DOHH2 (cell line): ENCODE results near the gene IL13RA1.

Experiments
- H3F3A ChIP-seq: fragments of 200-600 bp; sonication (generic), shearing (Covaris generic); 2 replicates; pipeline ENCODE4 v1.6.0; 2016; ENCODE audit warnings: antibody characterized with exemption, mild to moderate bottlenecking; ENCODE audit not compliant: control insufficient read depth, insufficient read depth
- H3K27ac ChIP-seq: fragments of 200-600 bp; sonication (generic); 2 replicates; pipeline ENCODE4 v1.5.1; 2014; ENCODE audit warnings: low read depth, mild to moderate bottlenecking, low read length, moderate library complexity
- H3K27me3 ChIP-seq: fragments of 200-600 bp; sonication (generic); 2 replicates; pipeline ENCODE4 v1.6.1; 2014; ENCODE audit warnings: mild to moderate bottlenecking, low read length, mixed read lengths; ENCODE audit not compliant: control insufficient read depth
- H3K36me3 ChIP-seq: fragments of 200-600 bp; sonication (generic); 2 replicates; pipeline ENCODE4 v1.6.1; 2014; ENCODE audit warnings: mild to moderate bottlenecking, low read length, moderate library complexity, mixed read lengths; ENCODE audit not compliant: control insufficient read depth
- H3K4me1 ChIP-seq: fragments of 200-600 bp; sonication (generic); 2 replicates; pipeline ENCODE4 v1.6.1; 2014; ENCODE audit warnings: mild to moderate bottlenecking, low read length, mixed read lengths; ENCODE audit not compliant: control insufficient read depth
- H3K4me2 ChIP-seq: fragments of 200-600 bp; sonication (generic); 2 replicates; pipeline ENCODE4 v1.6.0; 2014; ENCODE audit warnings: mild to moderate bottlenecking, low read length, moderate library complexity
- H3K4me3 ChIP-seq: fragments of 200-600 bp; sonication (generic); 2 replicates; pipeline ENCODE4 v1.5.1; 2014; ENCODE audit warnings: mild to moderate bottlenecking, low read length, mixed read lengths
- H3K79me2 ChIP-seq: fragments of 200-600 bp; sonication (generic); 2 replicates; pipeline ENCODE4 v1.6.1; 2014; ENCODE audit warnings: mild to moderate bottlenecking, low read length, mixed read lengths; ENCODE audit not compliant: control insufficient read depth
- H3K9me2 ChIP-seq: fragments of 200-600 bp; sonication (generic); replicated peaks from 2 replicates; pipeline ENCODE4 v1.6.1; 2014; ENCODE audit warnings: mild to moderate bottlenecking, low read length, mixed read lengths; ENCODE audit not compliant: control insufficient read depth
- H3K9me3 ChIP-seq: fragments of 200-600 bp; sonication (generic); 2 replicates; pipeline ENCODE4 v1.6.1; 2014; ENCODE audit warnings: antibody characterized with exemption, low read length, mixed read lengths; ENCODE audit not compliant: control insufficient read depth, insufficient read depth
- H4K20me1 ChIP-seq: fragments of 200-600 bp; sonication (generic); 2 replicates; pipeline ENCODE4 v1.6.0; 2014; ENCODE audit warnings: low read depth, mild to moderate bottlenecking, antibody characterized with exemption, low read length, moderate library complexity; ENCODE audit not compliant: control insufficient read depth, insufficient read depth
- CTCF ChIP-seq: fragments of 200-600 bp; sonication (generic); IDR thresholded peaks from one replicate; pipeline ENCODE4 v1.5.1; 2014; ENCODE audit warnings: antibody characterized with exemption, mild to moderate bottlenecking, low read depth, low read length; ENCODE audit not compliant: poor library complexity, severe bottlenecking
- EZH2phosphoT487 ChIP-seq: fragments of 200-600 bp; sonication (generic); IDR thresholded peaks from 2 replicates; pipeline ENCODE4 v1.6.1; 2017; ENCODE audit warnings: borderline replicate concordance, mild to moderate bottlenecking, antibody characterized with exemption, low read length, moderate library complexity, mixed read lengths

The IL13RA1 gene

GRCh38 chrX:118685393-118685792 lies 42.0 kb upstream of the IL13RA1 start:
- H3K4me3 ChIP-seq, result no peak overlapping the region
- no peak overlapping the region for H3K4me2 ChIP-seq
- H4K20me1 ChIP-seq, result no peaks in the 10 kb centered on the region
- no peaks in the 10 kb centered on the region for H3K79me2 ChIP-seq
- H3K27ac ChIP-seq, result no peak overlapping the region
- no peaks in the 10 kb centered on the region for H3K9me3 ChIP-seq
- H3K9me2 ChIP-seq, result no peaks in the 10 kb centered on the region
- H3F3A ChIP-seq, result no peaks in the 10 kb centered on the region
- peaks cover 18% of the 10 kb centered on the region for H3K4me1 ChIP-seq
- peaks cover 13% of the 10 kb centered on the region; the same call in 1 of the 2 replicates for H3K36me3 ChIP-seq
- TF ChIP-seq CTCF (no peak), EZH2phosphoT487 (no peak)
- no peaks in the 10 kb centered on the region for H3K27me3 ChIP-seq

GRCh38 chrX:118688935-118689334 lies 38.5 kb upstream of the IL13RA1 start:
- peaks cover 4% of the 10 kb centered on the region; the same call in 1 of the 2 replicates for H3K36me3 ChIP-seq
- H4K20me1 ChIP-seq, result no peaks in the 10 kb centered on the region
- peaks cover under 1% of the 10 kb centered on the region for H3K4me1 ChIP-seq
- no peaks in the 10 kb centered on the region for H3K27me3 ChIP-seq
- H3K4me3 ChIP-seq, result no peak overlapping the region
- no peak overlapping the region for H3K4me2 ChIP-seq
- H3K9me2 ChIP-seq, result no peaks in the 10 kb centered on the region
- H3K9me3 ChIP-seq, result no peaks in the 10 kb centered on the region
- no peak overlapping the region for H3K27ac ChIP-seq
- H3K79me2 ChIP-seq, result no peaks in the 10 kb centered on the region
- TF ChIP-seq CTCF, result no peak
- TF ChIP-seq EZH2phosphoT487, result no peak
- no peaks in the 10 kb centered on the region for H3F3A ChIP-seq

GRCh38 chrX:118693843-118694242 lies 33.6 kb upstream of the IL13RA1 start:
- TF ChIP-seq EZH2phosphoT487 (no peak), CTCF (no peak)
- Histone ChIP-seq H3K27ac (no peak overlapping the region), H4K20me1 (no peaks in the 10 kb centered on the region), H3K4me2 (no peak overlapping the region), H3K9me3 (no peaks in the 10 kb centered on the region), H3K36me3 (no peaks in the 10 kb centered on the region), H3K27me3 (no peaks in the 10 kb centered on the region), H3K4me1 (peaks cover 5% of the 10 kb centered on the region), H3F3A (no peaks in the 10 kb centered on the region), H3K9me2 (no peaks in the 10 kb centered on the region), H3K4me3 (no peak overlapping the region), H3K79me2 (no peaks in the 10 kb centered on the region)

GRCh38 chrX:118694638-118695037 lies 32.8 kb upstream of the IL13RA1 start:
- no peaks in the 10 kb centered on the region for H4K20me1 ChIP-seq
- no peak overlapping the region for H3K27ac ChIP-seq
- no peak for TF ChIP-seq CTCF
- no peak for TF ChIP-seq EZH2phosphoT487
- H3K9me3 ChIP-seq, result no peaks in the 10 kb centered on the region
- no peaks in the 10 kb centered on the region for H3K27me3 ChIP-seq
- H3K79me2 ChIP-seq, result no peaks in the 10 kb centered on the region
- H3F3A ChIP-seq, result no peaks in the 10 kb centered on the region
- H3K4me3 ChIP-seq, result no peak overlapping the region
- peaks cover 7% of the 10 kb centered on the region for H3K4me1 ChIP-seq
- H3K9me2 ChIP-seq, result no peaks in the 10 kb centered on the region
- H3K36me3 ChIP-seq, result no peaks in the 10 kb centered on the region
- H3K4me2 ChIP-seq, result no peak overlapping the region
